Measurements from ENCODE around the gene SLC4A2.

The SLC4A2 gene

DNA sequence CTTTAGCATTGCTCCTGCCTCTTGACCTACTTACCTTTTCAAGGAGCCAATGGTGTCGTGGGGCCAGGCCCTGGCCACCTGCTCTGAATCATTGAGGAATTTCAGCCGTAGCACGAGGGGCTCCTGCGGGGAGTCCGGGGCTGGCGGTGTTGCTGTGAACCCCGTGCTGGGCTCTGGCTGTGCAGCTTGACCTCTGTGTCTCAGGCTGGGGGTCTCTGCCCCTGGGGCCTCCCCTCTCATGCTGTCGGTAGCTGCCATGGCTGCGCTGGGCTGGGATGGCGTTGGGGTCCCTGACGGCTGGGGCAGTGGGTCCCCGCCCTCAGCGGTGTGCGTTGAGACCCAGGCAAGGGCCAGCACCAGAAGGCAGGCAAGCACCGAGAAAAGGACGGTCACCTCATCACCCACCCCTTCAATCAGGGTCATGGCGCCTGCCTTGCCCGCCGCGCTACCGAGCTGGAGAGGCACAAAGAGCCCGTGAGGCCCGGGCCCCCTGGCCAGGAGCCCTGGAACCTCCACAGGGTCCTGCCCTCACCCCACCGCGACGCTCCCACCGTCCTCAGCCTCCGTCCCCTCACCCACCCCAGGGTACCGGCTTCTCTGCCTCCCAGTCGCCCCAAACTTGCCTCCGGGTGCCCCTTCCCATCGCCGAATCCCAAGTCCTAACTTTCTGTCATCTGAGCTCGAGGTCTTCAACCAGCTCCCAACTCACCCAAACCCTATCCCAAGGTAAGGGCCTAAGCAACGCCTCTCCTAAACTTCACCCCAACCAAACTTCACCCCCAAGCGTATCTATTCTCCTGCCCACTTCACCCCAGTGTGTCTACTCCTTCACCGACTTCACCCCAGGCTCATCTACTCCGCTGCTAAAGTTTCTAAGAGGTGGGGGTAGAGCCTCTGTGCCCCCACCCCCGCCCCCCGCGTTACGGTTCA lies 23.0 kb downstream of the SLC4A2 start:
- DNase-seq, result no peak

DNA sequence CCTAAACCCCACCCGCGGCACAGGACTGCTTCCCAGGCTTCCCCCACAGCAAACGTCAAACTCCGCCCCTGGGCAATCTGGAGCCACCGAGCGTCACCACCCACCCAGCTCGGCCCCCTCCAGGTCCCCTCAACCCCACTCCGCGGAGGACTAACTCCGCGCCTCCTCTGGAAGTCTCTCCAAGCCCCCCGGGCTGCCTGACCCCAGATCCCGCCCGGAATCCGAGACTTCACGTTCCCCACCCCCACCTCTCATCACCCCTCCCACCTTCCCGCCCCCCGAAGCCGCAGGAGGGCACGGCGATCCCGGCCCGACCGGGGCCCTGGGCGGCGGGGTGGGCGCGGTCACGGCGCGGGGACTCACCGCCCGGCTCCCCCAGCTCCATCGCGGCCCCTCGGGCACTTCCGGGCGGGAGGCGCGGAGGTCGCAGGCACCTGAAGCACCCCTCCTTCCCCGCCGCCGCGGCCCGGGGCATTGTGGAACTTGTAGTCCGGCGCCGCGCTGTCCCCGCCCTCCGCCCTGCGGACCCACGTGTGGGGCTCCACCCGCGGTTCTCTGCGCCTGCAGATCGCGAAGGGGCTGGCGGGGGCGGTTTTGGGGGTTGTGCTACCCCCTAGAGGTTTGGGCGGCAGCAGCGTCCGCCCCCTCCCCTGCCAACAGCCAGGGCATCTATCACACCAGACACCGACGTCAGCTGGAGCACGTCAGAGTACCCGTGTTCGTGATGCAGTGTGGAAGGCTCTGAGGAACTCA lies 23.9 kb downstream of the SLC4A2 start, which contains the start of gene TMUB1:
Gene TMUB1 (minus strand): TSS at position 423 of the 753 bp plus-strand sequence. CDS start 930 bp downstream, outside the sequence.
- peak; percentile 92 for DNase-seq

- DNase-seq, result no peak
Observed at GRCh38 chr7:151083824-151084160, 24.4 kb downstream of the SLC4A2 start.

DNA sequence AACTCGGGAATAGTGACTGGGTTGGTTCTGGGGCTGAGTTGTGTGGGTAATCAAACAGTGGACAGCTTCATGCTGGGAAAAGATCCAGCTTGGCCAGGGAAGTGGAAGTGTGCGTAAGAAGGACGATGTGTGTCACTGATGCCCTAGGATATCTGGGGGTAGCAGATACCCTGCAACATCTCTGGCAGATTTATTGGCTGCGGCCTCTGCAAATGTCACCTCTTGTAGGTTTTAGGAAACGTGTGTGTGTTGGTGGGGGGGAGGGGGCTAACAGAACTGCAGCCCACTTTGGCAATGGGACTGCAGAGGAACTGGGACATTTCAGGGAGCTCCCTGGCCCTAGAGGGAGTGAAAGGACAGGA lies 25.9 kb downstream of the SLC4A2 start:
- no peak for DNase-seq

GRCh38 chr7:151085691-151086620 lies 26.6 kb downstream of the SLC4A2 start, which contains the start of gene AGAP3:
TSS of gene AGAP3 (plus strand) at chr7:151086475. CDS start at chr7:151086742, 267 bp downstream.
- peak; percentile 74 for DNase-seq

- peak; percentile 56 for DNase-seq
Observed at GRCh38 chr7:151086802-151087244, 27.4 kb downstream of the SLC4A2 start.

- DNase-seq, result peak; percentile 55
Observed at GRCh38 chr7:151087245-151088018, 28.0 kb downstream of the SLC4A2 start.

- DNase-seq, result no peak
Observed at GRCh38 chr7:151088019-151088855, 28.8 kb downstream of the SLC4A2 start.

DNA sequence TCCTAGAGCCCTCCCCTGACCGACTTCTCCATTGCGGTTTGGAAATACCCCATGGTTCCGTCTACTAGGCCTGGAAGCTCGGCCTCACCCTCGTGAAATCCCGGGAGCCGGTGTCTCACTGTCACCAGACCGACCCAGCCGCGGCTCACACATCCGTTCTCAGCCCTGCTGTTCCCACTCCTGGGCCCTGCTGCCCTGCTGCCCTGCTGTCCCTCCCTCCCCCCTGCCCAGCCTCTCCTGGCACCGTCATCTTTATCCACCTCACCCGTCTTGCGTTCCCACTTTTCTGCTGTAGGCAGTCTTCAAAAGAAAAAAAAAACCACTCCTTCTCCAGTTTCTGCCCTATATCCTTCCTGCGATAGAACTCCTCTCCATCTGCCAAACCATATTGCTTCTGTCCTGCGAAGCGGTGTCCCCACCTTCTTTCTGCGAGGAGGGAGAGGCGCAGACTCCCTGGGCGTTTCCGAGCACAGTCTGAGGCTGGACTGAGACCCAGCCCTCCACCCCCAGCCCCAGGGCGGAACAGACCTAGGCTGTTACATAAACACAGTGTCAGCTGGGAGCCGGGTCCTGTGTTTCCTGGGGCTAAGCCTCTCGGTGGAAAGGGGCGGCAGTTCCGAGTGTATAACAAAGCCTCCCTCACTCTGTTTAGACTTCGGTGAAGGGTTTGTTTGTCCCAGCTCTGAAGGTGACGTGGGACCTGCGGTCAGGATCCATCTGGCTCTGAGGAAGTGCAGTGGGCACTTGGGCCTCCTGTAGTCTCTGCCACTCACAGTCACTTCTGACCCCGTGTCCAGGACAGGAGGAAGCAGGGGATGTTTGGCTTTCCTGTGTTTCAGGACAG lies 29.7 kb downstream of the SLC4A2 start:
- peak; percentile 30 for DNase-seq

DNA sequence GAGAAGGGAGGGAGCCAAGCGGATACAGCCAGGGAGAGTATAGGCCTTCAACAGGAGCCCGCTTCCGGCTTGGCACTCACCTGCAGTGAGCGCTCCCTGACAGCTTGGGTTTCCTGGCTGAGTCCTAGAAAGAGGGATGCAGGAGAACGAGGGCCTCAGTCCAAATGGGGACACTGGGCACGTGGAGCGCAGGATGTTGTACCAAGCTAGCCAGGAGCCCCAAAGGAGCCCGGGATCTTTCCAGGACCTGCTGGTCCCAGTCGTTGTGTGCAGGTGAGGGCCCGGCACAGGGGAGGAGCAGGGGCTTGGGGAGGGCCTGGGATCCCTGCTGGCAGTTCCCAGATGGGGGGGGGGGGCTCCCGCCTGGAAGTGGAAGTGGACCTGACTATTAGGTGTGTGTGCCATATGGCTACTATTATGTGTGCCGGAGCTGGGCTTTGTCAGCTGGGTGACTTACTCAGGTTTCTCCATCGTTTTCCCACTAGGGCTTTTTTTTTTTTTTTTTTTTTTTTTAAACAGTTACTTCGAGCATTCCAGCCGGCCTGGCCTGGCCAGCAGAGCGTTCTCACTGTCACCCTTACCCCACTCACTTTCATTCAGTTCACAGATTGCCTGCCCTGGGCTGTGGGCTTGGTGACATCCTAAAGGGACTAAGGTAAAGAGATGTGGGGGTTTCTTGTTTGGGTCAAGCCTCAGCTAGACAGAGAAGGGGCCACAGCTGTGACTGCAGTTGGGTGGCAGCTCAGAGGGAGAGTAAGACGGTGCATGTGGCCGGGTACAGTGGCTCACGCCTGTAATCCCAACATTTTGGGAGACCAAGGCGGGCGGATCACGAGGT lies 30.7 kb downstream of the SLC4A2 start:
- no peak for DNase-seq

- no peak for DNase-seq
Observed at GRCh38 chr7:151091003-151091402, 31.6 kb downstream of the SLC4A2 start.

DNA sequence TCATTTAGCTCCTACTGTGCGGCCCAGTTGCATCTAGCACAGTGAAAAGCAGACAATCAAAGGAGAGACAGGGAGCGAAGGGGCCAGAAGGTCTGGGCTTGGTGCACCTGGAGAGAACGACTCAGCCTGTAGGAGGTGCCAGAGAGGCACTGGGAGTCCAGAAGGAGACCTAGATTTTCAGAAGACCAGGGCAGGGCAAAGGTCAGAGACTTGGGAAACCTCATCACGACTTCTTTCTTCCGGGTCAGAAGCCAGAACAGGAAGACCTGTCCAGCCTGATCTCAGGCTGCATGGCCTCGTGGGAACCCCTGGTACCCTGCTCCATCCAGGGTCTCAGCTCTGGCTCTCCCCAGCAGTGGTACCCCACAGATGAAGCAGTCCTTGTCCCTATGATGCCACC lies 32.0 kb downstream of the SLC4A2 start:
- peak; percentile 50 for DNase-seq

DNA sequence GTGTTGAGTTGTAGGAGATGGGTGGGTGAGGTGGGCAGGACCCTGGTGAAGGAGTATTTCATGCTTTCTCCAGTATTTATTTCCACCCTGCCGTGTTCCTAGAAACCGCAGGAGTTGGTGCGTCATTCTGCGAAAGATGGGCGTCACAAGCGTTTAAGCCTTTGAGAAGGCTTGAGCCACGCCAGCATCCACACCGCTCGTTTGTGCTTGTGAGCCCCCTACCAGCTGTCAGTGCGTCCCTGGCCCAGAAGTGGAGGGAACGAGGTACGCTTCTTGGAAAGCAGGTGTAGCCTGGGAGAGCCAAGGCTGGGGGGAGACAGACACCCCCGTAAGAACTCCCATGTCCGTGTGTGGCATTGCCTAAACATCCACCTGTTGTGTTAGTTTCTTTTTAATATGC lies 32.6 kb downstream of the SLC4A2 start:
- DNase-seq, result no peak

DNA sequence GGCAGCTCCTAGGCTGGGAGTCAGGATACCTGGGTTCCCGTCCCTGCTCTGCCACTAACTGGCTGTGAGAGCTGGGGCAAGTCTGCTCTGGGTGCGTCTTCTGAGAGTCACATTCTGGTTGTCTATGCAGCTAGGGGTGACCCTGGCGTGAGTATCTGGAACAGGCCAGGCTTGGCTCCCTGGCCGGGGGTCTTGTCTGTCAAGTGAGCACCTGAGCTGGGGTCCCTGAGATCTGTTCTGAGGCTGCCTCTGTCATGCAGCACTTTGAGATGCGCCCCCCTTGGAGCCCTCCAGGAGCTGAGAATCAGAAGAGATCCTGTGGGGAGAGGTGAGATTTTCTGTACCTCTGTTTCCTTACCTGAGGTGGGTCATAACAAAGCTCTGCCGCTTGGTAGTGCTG lies 34.4 kb downstream of the SLC4A2 start:
- no peak for DNase-seq

DNA sequence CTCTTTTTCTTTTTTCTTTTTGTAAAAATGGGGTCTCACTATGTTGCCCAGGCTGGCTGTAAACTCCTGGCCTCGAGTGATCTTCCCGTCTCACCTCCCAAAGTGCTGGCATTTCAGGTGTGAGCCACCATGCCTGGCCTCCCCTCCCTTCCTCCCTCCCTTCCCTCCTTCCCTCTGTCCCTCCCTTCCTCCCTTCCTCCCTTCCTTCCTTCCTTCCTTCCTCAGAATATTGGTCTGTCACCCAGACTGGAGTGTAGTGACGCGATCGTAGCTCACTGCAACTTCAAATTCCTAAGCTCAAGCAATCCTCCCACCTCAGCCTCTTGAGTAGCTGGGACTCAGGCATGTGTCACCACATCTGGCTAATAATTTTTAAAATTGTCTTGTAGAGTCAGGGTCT lies 35.3 kb downstream of the SLC4A2 start:
- no peak for DNase-seq

DNA sequence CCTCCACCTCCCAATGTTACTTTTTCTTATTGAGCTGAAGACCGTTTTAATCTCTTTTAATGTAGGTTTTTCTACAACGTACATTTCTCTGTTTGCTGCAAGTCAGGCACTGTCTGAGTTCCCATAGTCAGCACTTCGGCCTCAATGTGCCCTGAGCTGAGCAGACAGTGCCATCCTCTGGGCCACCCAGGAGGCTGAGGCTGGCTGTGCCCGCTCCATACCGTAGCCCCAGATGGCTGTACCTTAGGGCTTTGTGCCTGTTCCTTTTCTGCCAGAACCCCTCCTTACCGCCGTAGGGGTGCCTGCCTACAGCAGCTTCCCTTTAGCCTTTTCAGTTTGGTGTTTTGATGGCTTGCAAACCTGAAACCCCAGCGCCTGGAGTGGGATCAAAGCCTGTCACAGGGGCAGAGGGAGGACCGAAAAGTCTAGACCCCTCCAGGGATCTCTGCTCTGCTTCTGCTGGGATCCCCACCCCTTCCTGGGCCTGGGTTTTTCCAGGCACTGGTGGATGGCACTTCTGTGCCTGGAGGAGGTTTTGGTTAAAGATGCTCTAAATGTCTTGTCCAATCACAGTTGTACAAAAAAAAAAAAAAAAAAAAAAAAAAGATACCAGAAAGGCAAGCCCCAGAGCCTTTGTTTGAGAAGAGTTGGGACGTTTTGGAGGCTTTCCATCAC lies 35.9 kb downstream of the SLC4A2 start:
- no peak for DNase-seq

DNA sequence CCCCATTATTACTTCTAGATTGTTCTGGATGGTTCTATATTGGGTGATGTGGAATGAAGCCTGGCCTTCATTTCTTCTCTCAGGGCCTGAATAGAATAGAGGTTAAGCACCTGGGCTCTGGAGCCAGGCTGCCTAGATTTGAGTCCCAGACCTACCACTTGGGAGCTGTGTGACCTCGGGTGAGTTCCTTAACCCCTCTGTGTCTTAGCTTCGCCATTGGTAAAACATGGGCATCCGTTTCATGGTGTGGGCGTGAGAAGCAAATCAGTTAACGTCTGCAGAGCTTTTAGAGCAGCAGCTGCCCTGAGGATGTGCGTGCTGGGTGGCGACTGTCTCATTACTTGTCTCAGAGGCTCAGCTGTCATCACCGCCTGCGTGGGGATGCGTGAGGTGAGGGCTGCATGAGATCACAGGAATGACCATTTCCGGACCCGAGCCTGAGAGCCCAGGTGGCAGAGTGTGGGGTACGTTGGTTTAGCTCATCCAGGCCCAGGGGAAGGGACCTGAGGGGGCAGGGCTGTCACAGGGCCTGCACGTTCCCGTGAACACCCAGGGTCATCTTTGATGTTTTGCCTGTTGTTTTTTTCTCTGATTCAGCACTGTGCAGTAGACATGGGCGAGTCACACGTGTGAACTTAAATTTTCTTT lies 36.6 kb downstream of the SLC4A2 start:
- no peak for DNase-seq

Measured in stimulated activated CD4-positive, alpha-beta T cell treated with anti-CD3 and anti-CD28 coated beads, Interleukin-15, amount 100 ng/mL, for 24 hours (primary cell).